GM19099 (cell line): Measurements from ENCODE around the gene MORN5.

Experiments
- POLR2A ChIP-seq: IDR thresholded peaks from 3 replicates; pipeline ENCODE4 v1.6.1; 2011; ENCODE audit warnings: low read depth; ENCODE audit not compliant: insufficient read length; ENCODE audit errors: extremely low read depth

MORN5 gene

DNA sequence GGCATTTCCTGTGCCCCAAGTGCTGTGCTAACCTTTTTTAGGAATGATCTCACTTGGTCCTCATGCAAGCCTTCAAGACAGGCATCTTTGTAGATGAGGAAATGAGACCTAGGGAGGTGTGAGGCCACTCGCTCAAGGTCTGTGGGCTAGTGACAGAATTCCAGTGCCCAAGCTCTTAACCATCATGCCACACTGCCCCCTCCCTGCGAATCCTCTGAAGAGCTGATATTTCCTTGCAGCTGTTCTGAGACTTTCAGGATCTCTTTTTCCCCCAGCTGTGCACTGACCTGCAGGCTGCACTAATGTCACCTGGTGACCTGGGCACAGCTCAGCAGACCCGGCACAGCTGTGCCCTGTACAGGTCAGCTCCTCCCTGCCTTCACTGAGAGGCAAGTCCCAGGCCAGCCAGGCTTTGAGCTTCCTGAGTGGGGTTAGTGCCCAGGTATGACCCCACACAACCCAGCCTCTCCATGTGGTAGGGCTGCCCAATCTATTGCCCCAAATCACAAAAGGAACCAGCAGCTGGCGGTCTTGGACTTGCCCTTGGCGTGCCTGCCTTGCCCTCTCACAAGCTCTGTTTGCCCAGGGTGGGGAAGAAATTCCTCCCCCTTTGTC, 32.7 kb downstream of the MORN5 start:
- no peak for TF ChIP-seq POLR2A

- no peak for TF ChIP-seq POLR2A
Observed at GRCh38 chr9:122192914-122193525, 33.3 kb downstream of the MORN5 start.

GRCh38 chr9:122193651-122194050, 33.9 kb downstream of the MORN5 start:
- TF ChIP-seq POLR2A, result no peak

- no peak for TF ChIP-seq POLR2A
Observed at GRCh38 chr9:122195875-122196274, 36.2 kb downstream of the MORN5 start.

GRCh38 chr9:122197426-122197825, 37.7 kb downstream of the MORN5 start:
- TF ChIP-seq POLR2A, result no peak

DNA sequence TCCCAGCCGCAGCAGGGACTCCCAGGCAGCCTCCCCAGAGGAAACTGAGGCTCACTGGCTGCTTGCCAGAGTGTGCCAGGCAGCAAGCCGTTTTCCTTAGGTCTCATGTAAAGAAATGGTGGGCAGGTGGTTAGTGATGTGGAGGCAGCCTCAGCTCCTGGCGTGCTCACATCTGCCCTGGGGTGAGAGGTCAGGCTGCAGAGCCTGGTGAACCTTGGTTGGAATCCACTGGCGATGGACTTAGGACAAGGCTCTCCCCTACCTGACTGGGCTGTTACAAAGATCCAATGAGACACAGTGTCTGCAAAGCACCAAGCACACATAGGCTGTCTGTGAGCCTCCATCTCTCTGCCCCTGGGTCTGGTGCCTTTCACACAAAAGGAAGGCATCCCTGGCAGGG, 38.2 kb downstream of the MORN5 start:
- no peak for TF ChIP-seq POLR2A

DNA sequence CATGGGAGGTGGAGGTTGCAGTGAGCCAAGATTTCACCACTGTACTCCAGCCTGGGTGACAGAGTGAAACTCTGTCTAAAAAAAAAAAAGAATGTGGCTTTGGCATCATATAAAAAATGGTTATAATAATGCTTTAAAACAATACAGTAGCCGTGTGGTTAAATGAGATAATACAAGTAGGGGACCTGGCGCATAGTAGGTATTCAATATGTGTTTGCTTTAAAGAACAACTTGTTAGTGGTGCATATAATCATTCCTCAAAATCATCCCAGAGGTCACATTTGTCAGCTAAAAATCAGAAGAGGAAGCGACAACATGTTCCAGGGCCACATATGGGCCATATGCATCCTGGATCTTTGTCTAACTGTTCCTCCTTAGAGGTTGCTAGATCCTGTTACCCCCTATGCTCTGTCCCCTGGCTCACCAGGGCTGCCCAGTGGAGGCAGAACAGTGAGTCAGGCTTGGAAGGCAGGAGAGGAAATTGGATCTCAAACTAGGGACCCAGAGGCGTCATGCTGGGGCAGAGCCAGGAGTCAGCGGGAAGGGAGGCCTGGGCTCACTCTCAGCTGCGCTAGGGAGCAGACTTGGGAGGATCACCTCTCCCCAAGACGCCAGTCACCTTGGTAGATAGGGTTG, 41.4 kb downstream of the MORN5 start:
- TF ChIP-seq POLR2A, result no peak

DNA sequence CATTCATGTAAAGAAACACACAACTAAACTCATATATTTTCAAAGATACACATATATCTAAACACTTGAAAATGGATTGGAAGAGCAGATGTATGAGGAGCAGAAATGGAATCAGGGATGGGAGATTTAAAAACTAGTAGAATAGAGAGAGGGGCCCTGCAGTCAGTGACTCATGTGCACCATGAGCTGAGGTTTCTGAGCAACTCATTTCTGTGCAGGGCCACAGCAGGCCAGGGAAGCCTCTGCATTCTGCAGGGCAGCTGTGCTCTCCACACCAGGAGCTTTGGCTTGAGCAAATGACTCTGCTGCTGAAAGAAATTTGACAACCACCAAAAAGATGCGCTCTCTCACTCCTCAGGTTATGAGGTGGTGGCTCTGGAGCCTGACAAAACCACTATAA, 41.9 kb downstream of the MORN5 start:
- TF ChIP-seq POLR2A, result no peak

- TF ChIP-seq POLR2A, result no peak
Observed at GRCh38 chr9:122202111-122202510, 42.4 kb downstream of the MORN5 start.

DNA sequence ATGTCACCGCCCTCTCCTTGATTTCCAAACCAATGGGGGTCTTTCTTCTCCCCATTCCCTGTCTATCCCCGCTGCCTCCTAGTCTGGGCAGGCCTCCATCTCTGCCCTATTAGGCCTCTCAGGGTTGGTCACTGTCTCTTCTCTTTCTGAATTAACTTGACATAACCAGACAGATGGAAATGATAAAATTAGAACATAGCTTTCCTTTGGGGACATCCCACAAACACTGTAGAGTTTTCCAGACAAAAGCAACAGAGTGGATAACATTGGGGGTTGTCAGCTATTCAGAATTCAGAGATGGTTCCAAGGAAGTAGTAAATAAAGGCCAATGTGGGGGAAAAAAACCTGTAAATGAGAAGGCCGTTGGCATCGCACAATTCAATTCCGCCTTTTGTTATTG, 44.3 kb downstream of the MORN5 start:
- no peak for TF ChIP-seq POLR2A

- TF ChIP-seq POLR2A, result no peak
Observed at GRCh38 chr9:122204491-122204890, 44.8 kb downstream of the MORN5 start.

- TF ChIP-seq POLR2A, result no peak
Observed at GRCh38 chr9:122205176-122205575, 45.5 kb downstream of the MORN5 start.

DNA sequence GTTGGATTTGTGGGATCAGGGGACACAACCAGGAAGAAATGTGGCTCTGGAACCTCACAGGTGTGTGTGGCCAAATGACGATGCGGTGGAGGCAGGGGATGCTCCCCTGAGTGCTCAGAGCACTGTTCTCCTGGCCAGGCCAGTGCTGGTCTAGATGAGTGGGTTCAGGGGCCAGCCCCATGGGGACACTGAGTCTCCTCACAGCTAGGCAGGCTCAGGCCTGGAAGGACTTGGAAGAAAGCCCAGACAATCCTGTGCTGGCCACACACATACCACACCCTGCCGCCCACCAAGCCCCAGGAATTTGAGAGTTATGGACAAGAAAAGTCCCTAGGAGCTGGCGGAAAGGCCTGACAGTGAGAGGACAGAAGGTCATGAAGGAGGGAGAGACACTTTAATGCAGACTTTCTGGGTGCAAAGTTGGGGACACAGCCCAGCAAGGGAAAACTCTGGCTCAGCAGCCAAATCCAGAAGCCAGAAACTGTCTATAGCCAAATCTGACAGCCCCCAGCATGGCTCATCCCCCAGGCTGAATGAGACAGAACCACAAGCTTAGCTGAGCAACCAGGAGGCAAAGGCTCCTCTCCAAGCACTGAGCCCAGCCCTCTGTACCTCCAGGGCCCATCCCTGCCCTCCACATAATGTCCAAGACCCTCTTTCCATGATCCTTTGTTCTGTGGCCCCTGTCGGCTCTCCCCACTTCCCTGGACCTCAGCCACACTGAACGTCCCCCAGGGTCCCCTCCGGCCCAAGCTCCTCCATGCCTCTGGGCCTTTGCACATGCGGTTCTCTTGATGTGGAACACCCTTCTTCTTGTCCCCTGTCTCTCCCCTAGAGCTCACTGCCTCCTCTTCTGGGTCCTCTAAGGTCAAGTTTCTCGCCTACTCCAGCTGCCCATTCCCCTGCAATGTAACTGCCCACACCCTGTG, 46.7 kb downstream of the MORN5 start:
- no peak for TF ChIP-seq POLR2A

GRCh38 chr9:122207096-122207495, 47.4 kb downstream of the MORN5 start:
- TF ChIP-seq POLR2A, result no peak

GRCh38 chr9:122209451-122209850, 49.7 kb downstream of the MORN5 start:
- no peak for TF ChIP-seq POLR2A
